ENCODE data around the gene POLA2. TPM values are rescaled to one million over a fixed set of nuclear protein-coding genes. Genes with fewer than 3 reads are reported as not detected.

Gene POLA2
- total and polyA plus RNA-seq, 9 of the 15 experiments (the other 6 are each of a cell fraction or from before 2014, with no cell fraction given), result 2.7 to 134 (median 44.4) TPM

- peak in 3 of 4 experiments; percentile 19 to 35 (median 24) for DNase-seq (ENCODE audit: extremely low read depth in 1 of 4, low spot score in 3 of 4)
- Histone ChIP-seq H3K27me3 (ENCODE audit: control insufficient read depth in 2 of 2, insufficient read depth in 2 of 2, low read length in 2 of 2) (no peaks in the 10 kb centered on the region), H3K4me2 (ENCODE audit: insufficient read depth, low read length) (no peak overlapping the region), H2AFZ (ENCODE audit: low read depth, low read length) (no peak overlapping the region), H3K9me3 (replicated peaks; ENCODE audit: control insufficient read depth, insufficient read depth, low read depth, low read length) (no peaks in the 10 kb centered on the region), H4K20me1 (replicated peaks; ENCODE audit: control insufficient read depth, insufficient read depth, low read length) (no peaks in the 10 kb centered on the region), H3K9me1 (ENCODE audit: control insufficient read depth, insufficient read depth, low read length) (peaks cover 2% of the 10 kb centered on the region), H3K36me3 (ENCODE audit: control insufficient read depth, insufficient read depth, low read length) (peaks cover 15% of the 10 kb centered on the region; the same call in 1 of the 3 replicates), H3K9ac (ENCODE audit: insufficient read depth in 1 of 2, low read depth in 2 of 2, low read length in 2 of 2) (no peak overlapping the region), H3K27ac (ENCODE audit: extremely low read depth, low read depth, low read length) (peak overlapping the region; percentile 48; the same call in 2 of the 3 replicates), H3K4me3 (no peak overlapping the region), H3K79me2 (ENCODE audit: control insufficient read depth, insufficient read depth, low read length) (no peaks in the 10 kb centered on the region), H3K4me1 (replicated peaks in 1 of 2; ENCODE audit: control insufficient read depth in 2 of 2, insufficient read depth in 2 of 2, low read length in 2 of 2) (peaks cover 22 to 55% of the 10 kb centered on the region in 2 experiments)
- ChIA-PET CTCF (ENCODE audit: low intra/inter-chr PET ratio) (no interaction called here), POLR2A (interaction anchor here (0.6 to 2.1 kb wide), 6 partner anchors 7 to 209 kb away, joined by 3 to 10 read pairs (median 4); partner anchors contain the start of gene DPF2)
- WGBS (ENCODE audit: insufficient coverage, low coverage, missing lambda C conversion rate), result 73% methylated on average over 18 of the region's 24 CpGs
- no TSS peak for BruUV-seq (replicated peaks)
- in situ Hi-C loops (cut with MboI) (no loop called here), intact Hi-C loops (cut with micrococcal nuclease) (no loop called here)
- no peak for ATAC-seq
- no peak for FAIRE-seq
- 0 out of 2 replicates have a peak, but pooled peaks have one; percentile 15 for TF ChIP-seq MAX (CRISPR knock-in tag; IDR thresholded peaks at IDR 0.05)
- peak; percentile 49; the same call in 1 of the 2 replicates for TF ChIP-seq GATAD2A (IDR thresholded peaks at IDR 0.05)
- no peak for TF ChIP-seq DDX20 (tag; IDR thresholded peaks at IDR 0.05; ENCODE audit: low read depth)
- TF ChIP-seq, protein P1, sequence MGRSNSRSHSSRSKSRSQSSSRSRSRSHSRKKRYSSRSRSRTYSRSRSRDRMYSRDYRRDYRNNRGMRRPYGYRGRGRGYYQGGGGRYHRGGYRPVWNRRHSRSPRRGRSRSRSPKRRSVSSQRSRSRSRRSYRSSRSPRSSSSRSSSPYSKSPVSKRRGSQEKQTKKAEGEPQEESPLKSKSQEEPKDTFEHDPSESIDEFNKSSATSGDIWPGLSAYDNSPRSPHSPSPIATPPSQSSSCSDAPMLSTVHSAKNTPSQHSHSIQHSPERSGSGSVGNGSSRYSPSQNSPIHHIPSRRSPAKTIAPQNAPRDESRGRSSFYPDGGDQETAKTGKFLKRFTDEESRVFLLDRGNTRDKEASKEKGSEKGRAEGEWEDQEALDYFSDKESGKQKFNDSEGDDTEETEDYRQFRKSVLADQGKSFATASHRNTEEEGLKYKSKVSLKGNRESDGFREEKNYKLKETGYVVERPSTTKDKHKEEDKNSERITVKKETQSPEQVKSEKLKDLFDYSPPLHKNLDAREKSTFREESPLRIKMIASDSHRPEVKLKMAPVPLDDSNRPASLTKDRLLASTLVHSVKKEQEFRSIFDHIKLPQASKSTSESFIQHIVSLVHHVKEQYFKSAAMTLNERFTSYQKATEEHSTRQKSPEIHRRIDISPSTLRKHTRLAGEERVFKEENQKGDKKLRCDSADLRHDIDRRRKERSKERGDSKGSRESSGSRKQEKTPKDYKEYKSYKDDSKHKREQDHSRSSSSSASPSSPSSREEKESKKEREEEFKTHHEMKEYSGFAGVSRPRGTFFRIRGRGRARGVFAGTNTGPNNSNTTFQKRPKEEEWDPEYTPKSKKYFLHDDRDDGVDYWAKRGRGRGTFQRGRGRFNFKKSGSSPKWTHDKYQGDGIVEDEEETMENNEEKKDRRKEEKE (IDR thresholded peaks at IDR 0.05; ENCODE audit: borderline replicate concordance in 1 of 2, control insufficient read depth in 1 of 2, low read depth in 2 of 2, low read length in 1 of 2), result no peak
- TF ChIP-seq GTF2B (IDR thresholded peaks at IDR 0.05; ENCODE audit: extremely low read depth, insufficient read length), result no peak
- TF ChIP-seq ZNF24 (IDR thresholded peaks at IDR 0.05), result peak; percentile 98
- 0 out of 2 replicates have a peak, but pooled peaks have one; percentile 25 for TF ChIP-seq NFIC (IDR thresholded peaks at IDR 0.05)
- no peak for TF ChIP-seq C11orf30 (IDR thresholded peaks at IDR 0.05; ENCODE audit: low read depth)
- no peak for TF ChIP-seq TCFL5 (CRISPR knock-in tag; conservative IDR thresholded peaks at IDR 0.05)
- TF ChIP-seq, protein P2, sequence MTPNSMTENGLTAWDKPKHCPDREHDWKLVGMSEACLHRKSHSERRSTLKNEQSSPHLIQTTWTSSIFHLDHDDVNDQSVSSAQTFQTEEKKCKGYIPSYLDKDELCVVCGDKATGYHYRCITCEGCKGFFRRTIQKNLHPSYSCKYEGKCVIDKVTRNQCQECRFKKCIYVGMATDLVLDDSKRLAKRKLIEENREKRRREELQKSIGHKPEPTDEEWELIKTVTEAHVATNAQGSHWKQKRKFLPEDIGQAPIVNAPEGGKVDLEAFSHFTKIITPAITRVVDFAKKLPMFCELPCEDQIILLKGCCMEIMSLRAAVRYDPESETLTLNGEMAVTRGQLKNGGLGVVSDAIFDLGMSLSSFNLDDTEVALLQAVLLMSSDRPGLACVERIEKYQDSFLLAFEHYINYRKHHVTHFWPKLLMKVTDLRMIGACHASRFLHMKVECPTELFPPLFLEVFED (CRISPR knock-in tag; conservative IDR thresholded peaks at IDR 0.05), result 0 out of 2 replicates have a peak, but pooled peaks have one; percentile 23
- TF ChIP-seq MTF1 (CRISPR knock-in tag; IDR thresholded peaks at IDR 0.05; ENCODE audit: borderline replicate concordance), result no peak
- TF ChIP-seq TRIM24 (IDR thresholded peaks at IDR 0.05), result peak; percentile 94 to 99; a peak in 3 of 4 replicates
- no peak for TF ChIP-seq DIDO1 (tag; IDR thresholded peaks at IDR 0.05; ENCODE audit: low read depth)
- TF ChIP-seq ZNF707 (CRISPR knock-in tag; conservative IDR thresholded peaks at IDR 0.05), result no peak
- TF ChIP-seq, protein P3, sequence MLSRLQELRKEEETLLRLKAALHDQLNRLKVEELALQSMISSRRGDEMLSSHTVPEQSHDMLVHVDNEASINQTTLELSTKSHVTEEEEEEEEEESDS (CRISPR knock-in tag; IDR thresholded peaks at IDR 0.05), result no peak
- no peak for TF ChIP-seq ZNF197 (CRISPR knock-in tag; IDR thresholded peaks at IDR 0.05; ENCODE audit: low read depth)
These were observed 46.2 kb upstream of the POLA2 start for GRCh38 chr11:65215441-65216076.
